GM18519 (cell line): ENCODE data around the gene STRC.
"Not testable (repeated sequence)": the region's sequence is repeated elsewhere in the genome, so short reads cannot be mapped to it uniquely, and the experiment has no call there.

Experiments used
- ATAC-seq: cut with Tn5 transposase; IDR thresholded peaks from one replicate; pipeline ENCODE4 v1.9.1; 2021; ENCODE audit warnings: mild to moderate bottlenecking, moderate library complexity; ENCODE audit not compliant: unreplicated experiment, low FRiP score

The STRC gene

DNA sequence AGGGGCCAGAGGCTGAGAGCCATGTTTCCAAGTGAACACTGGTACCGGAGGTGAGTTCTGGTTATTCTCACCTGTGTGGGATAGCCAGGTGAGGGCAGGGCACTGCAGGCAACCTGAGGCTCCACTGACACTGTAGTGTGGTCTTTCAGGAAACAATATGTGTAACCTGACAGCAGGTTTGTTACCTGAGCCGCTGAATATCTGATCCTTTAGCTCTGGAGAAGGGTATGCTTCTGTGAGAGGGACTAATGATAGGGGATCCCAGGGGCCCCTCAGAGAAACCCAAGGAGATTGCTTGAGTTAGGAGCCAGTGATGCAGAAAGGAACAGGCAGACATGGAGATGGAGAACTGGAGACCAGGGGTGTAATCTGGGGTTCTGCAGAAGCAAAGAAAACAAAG lies at the start of gene STRC:
Gene STRC (minus strand): TSS at position 101 of the 400 bp plus-strand sequence. CDS start 78 bp downstream, at position 23.
- not testable (repeated sequence) for ATAC-seq

DNA sequence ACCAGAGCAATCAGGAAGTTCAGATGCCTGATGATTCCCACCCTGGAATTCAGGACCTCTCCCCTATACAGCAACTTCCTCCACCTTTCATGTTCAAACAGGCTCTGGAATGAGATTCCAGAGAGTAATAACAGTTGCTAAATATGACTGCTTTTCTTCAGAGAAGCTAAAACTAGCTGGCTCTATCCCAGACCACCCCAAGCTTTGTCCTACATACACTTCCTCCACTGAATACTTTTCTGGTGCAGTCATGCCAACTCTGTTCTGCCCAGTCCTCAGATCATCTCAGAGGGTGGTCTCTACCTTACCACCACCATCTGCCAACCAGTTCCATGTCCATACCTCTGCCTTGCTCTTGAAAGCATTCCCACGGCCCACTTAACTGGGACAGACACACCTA lies 47.6 kb upstream of the STRC start:
- ATAC-seq: not testable (repeated sequence)

DNA sequence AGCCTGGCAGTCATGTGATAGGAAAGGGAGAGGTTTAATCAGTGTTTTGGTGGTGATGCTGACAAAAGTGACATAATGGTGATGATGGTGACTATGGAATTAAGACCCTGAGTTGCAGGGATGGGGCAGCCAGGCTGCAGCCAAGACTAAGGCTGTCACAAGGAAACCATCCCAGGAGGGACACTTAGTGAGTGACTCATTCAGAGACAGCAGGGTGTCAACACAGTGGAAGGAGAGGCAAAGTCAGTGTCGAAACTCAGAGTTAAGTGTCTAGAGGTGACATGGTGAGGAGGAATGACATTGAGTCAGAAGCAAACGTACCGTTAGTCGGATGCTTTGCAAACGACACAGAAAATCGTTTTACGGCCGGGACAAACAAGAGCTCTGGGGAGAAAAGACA lies 44.7 kb upstream of the STRC start:
- not testable (repeated sequence) for ATAC-seq

DNA sequence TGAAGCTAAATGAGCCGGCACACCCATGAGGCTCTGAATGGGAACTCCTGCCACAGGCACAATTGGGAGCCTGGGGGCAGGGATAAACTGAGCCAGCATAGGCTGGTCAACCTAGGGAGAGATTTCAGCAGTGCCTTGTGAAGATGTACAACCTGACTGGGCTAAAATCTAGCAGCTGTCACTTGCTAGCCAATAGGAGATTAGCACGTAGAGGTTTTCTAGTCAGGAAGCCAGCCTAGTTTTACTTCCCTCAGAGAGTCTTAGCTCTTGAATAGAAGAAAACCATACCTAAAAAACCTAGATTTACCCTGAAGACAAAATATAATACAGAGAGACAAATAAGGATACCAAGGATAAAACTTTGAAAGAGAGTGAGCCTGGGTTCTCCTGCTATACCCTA lies 43.7 kb upstream of the STRC start:
- not testable (repeated sequence) for ATAC-seq

DNA sequence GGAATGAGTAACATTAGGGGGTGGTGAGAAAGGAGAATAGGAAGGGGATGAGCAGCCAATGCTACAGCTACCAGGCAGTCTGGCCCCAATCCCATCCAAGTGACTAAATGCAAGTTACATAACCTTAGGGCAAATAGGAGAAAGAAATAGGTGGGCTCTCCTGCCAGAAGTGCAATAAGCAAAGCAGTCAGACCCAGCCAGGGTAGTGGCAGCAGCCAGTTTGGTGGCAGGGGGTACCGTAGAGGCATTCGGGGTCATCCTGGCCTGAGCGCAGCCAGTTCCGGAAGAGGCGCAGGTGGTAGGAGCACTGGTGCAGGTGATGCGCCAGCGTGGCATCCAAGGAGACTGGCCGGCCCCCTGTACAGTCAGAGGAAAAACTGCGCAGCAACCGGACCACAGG lies 41.1 kb upstream of the STRC start:
- ATAC-seq: not testable (repeated sequence)

GRCh38 chr15:43649430-43649926 lies 30.9 kb upstream of the STRC start:
- ATAC-seq: not testable (repeated sequence)

DNA sequence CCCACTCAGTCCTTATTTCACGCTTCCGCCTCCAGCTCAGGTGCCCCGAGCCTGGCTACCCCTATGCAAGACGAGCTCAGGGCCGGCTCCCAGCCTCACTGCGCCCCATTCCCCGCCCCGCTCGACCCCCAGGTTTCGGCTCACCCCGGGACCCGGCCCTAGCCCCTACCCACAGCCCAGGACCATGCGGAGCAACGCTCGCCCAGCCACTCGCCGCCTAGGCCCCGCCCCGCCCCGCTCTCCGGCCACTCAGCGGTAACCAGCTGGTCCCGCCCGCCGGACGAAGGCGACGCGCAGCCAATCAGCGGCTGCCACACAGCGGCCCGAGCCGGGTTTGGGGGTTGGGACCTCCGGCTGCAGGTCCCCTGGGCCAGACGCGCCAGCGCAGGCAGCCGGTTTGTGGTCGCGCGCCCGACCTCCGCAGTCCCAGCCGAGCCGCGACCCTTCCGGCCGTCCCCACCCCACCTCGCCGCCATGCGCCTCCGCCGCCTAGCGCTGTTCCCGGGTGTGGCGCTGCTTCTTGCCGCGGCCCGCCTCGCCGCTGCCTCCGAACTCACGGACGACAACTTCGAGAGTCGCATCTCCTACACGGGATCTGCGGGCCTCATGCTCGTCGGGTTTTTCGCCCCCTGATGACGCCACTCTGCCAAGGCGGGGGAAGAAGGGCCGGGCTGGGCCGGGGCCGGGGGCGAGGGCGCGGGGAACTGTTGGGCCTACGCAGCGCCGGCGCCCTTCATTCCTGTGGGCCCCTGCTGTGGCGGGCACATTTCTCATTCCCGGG lies 30.2 kb upstream of the STRC start, which contains the start of gene CATSPER2:
Gene CATSPER2 (minus strand): TSS at position 196 of the 781 bp plus-strand sequence. CDS start 783 bp downstream, outside the sequence.
- no peak for ATAC-seq

DNA sequence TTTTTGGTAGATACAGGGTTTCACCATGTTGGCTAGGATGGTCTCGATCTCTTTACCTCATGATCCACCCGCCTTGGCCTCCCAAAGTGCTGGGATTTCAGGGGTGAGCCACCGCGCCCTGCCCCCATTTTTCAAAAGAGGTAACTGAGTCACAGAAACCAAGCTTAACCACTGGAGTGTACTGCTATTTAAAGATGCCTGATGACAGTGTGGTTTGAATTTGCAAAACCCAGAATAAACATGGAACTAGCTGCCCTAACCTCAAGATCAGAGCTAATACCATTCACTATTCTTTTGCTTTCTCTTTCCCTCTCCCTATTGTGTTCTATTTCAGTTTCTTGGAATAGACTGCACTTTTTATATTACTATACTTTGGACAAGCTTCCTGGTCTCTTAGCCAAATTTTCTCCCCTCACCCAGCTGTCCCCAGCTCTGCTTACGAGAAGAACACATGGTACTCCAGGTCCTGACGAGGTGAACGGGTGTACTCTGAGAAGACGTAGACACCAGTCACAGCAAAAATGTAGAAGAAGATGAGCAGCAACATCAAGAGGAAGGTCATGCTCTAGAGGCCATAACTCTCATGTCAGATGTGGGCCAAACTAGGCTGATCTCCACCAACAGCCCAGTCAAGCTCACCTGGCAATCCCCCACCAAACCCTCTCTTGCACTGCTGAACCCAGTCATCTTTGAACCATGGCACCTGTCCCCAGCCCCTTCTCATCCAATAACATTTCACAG lies 20.0 kb upstream of the STRC start:
- not testable (repeated sequence) for ATAC-seq

GRCh38 chr15:43626937-43627336 lies 8.3 kb upstream of the STRC start:
- not testable (repeated sequence) for ATAC-seq

DNA sequence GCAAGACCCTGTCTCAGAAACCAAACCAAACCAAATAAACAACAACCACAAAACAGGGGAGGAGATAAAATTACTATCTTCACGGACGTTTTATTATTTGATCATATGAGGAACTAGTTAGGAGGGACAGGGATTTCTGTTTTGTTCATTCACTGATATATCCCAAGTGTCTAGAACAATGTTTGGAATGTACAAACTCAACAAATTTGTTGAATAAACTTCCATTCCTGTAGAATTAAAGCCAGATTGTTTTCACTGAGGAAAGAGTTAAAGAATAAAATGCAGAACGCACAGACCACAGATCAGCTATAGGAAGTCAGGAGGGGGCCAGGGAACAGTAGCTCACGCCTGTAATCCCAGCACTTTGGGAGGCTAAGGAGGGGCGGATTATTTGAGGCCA lies 6.5 kb upstream of the STRC start:
- no peak for ATAC-seq

DNA sequence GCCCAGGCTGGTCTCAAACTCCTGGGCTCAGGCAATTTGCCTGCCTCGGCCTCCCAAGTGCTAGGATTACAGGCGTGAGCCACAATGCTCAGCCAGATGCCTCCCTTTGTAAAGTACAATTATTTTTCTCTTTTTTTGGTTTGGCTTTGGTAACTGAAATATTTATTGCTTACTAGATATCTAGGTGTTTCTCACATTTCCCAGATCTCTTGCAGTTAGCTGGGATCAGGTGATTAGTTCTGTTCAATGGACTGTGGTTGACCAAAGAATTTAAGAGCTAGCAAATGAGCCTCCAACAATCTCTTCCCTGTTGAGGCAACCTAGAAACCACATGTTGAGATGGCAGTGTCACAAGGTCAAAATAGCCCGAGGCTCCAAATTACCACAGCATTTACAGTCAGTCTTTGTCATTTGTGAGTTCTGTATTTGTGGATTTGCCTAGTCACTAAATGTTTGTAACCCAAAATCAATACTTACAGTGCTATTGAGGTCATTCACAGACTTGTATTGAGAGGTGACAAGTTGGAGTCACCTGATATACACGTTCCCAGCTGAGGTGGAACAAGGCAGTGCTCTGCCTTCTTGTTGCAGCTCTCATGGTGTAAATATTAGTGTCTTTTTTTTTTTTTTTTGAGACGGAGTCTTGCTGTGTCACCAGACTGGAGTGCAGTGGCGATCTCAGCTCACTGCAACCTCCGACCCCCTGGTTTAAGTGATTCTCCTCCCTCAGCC lies 3.6 kb upstream of the STRC start:
- not testable (repeated sequence) for ATAC-seq

- ATAC-seq: not testable (repeated sequence)
Measured at GRCh38 chr15:43617750-43618149, 850 bp downstream of the STRC start.

- not testable (repeated sequence) for ATAC-seq
Measured at GRCh38 chr15:43602233-43602632, 16.4 kb downstream of the STRC start.

- not testable (repeated sequence) for ATAC-seq
Measured at GRCh38 chr15:43600200-43600599, 18.4 kb downstream of the STRC start.

DNA sequence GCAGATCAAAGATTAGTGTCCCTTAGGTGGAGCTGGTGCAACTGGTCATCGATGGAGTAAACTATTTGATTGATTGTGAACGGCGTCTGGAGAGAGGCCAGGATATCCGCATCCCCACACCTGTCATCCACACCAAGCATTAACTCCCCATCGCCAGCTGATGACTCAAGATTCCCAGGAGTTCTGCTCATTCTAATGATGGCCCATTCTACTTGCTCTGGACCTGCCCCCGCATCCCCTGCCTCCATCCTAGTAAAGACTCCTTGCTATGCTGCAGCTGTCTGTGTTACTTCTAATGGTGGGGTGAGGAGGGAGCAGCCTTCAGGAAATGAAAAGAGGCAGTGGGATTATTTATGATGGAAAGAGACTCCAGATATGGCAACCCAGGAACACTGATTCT lies 19.5 kb downstream of the STRC start:
- not testable (repeated sequence) for ATAC-seq

DNA sequence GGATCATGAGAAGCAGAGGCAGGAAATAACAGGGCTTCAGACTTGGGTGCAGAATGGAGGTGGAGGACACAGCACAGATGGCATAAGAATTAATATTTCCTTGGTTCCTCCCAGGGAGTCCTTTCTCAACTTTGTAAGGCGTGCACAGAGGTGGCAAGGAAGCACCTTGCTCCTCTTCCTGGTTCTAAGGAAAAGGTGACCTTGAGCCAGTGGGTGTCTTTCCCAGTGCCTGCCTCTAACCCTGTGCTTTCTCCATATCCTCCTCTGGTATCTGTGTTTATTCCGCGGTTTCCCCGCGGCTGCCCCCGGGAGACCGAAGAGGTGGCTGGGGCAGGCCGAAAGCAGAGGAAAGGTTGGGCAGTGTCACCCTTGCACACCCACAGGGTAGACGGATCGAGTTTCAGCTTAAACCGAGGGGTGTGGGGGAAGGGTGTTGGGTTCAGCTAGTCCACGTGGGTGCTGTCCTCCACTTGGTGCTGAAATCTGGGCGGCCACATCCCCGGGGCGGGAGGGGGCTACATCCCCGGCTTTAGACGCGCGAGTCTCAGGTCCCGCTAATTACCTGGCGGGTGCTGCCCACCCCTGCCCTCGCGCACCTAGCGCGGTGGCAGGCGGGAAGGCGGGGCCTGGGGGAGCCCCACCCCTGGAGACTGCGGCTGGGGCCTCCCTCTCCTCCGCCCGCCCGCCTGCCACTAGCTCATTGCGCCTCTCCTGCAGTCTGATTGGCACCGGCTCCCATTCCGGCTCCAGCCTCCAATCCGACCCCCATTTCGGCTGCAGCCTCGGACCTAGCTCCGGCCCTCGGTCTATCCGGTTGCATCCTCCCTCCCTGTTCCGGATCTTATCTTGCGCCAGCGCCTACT lies 25.0 kb downstream of the STRC start, which contains the start of gene CKMT1B:
Gene CKMT1B (plus strand): TSS at position 700 of the 863 bp plus-strand sequence. CDS start 192 bp downstream, outside the sequence.
- ATAC-seq: not testable (repeated sequence)

DNA sequence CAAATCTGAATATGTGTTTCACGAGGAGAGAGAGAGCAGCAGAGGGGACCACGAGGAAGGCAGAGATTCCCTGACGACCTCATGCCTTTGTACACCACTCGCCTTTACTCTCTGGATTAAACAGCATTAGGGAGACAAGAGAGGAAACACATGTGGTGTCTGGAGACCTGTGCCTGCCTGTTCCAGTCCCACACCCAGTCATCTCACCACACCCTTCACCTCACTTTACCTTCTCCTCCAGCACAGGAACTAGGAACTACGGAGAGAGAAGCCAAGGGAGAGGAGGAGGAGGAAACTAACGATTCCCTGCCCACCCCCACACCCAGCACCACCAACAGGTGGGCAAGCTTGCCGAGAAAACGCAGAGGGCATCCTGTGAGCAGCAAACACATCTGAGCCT lies 25.8 kb downstream of the STRC start:
- ATAC-seq: not testable (repeated sequence)

- peak; percentile 85 for ATAC-seq
Measured at GRCh38 chr15:43589778-43590466, 28.7 kb downstream of the STRC start, which contains the start of gene PPIP5K1. Gene PPIP5K1 (minus strand): TSS chr15:43590208. CDS start chr15:43584504, 5,704 bp downstream.

DNA sequence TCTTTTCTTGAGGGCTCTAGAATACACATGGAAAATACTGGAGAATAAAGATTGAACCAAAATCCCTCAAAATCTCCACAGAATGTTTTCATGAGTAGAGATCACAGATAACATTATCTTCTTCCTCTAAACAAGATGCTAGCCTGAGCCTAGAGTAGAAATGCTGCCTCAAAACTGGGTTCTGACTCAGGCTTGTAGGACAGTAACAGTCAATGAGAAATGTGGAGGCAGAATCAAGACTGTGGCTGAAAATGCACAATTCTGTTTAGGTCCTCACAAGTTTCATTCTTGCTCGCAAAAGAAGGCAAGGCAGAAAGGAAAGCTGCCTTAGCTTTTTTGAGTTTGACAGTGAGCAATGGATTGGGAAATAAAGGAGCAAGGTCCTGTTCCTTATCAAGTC lies 44.0 kb downstream of the STRC start:
- ATAC-seq: not testable (repeated sequence)
